ENCODE results near the gene TSR3.

TSR3 gene

GRCh38 chr16:1351582-1352362 lies at the start of gene TSR3, which contains the start of gene GNPTG:
TSR3 (minus strand) TSS chr16:1351878; CDS start chr16:1351804, 74 bp downstream.
GNPTG (plus strand) TSS chr16:1351931; CDS start chr16:1351966, 35 bp downstream.
- peak; percentile 69 to 88 (median 73) for DNase-seq (ENCODE audit: low read depth in 2 of 3, low spot score in 2 of 3)

- no peak for DNase-seq (ENCODE audit: low read depth in 2 of 3, low spot score in 2 of 3)
Observed at GRCh38 chr16:1401061-1401757, 49.5 kb upstream of the TSR3 start.

GRCh38 chr16:1398826-1399581 lies 47.3 kb upstream of the TSR3 start:
- DNase-seq (ENCODE audit: low read depth in 2 of 3, low spot score in 2 of 3): no peak

DNA sequence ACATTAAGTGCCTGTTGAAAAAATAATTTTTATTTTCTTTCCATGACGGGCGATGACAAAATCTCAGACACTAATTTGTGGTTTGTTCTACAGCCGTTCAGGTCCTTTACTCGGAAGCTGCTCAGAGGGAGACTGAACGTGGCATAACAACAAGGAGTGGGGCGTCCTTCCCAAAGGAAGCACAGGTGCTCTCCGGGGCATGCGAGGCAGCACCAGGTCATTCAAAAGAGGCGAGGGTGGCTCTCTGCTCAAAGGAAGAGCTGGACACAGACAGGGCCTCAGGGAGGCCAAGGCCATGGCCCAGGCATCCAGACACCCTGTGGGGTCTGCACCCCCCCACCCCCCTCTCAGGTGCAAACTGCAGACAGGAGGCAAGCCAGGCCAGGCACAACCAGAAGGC lies 46.7 kb upstream of the TSR3 start:
- DNase-seq (ENCODE audit: low read depth in 2 of 3, low spot score in 2 of 3): no peak

- no peak for DNase-seq (ENCODE audit: low read depth in 2 of 3, low spot score in 2 of 3)
Observed at GRCh38 chr16:1397779-1398178, 46.1 kb upstream of the TSR3 start.

DNA sequence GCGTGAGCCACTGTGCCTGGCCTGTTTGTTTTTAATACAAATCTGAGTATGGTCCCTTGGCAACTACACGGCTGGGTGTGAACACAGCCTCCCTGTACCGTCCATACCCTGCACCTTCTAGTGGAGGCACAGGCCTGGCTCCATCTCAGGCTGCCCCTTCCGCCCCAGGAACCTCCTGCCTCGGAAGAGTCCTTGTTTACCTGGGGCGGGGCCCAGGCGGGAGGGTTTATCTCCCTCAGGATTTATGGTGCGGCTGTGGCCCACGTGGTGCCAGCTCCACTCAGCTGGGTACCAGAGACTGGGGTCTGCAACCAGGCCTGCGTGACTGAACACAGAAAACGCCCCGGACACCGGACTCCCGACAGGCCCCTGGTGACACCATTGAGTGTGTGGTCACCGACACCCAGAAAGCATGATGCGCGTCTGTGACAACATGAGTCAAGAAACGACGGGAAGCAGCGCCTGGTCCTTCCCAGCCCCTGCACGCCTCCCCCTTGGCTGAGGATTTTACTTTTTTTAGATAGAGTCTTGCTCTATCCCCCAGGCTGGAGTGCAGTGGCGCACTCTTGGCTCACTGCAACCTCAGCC lies 43.9 kb upstream of the TSR3 start:
- DNase-seq (ENCODE audit: low read depth in 2 of 3, low spot score in 2 of 3): no peak

DNA sequence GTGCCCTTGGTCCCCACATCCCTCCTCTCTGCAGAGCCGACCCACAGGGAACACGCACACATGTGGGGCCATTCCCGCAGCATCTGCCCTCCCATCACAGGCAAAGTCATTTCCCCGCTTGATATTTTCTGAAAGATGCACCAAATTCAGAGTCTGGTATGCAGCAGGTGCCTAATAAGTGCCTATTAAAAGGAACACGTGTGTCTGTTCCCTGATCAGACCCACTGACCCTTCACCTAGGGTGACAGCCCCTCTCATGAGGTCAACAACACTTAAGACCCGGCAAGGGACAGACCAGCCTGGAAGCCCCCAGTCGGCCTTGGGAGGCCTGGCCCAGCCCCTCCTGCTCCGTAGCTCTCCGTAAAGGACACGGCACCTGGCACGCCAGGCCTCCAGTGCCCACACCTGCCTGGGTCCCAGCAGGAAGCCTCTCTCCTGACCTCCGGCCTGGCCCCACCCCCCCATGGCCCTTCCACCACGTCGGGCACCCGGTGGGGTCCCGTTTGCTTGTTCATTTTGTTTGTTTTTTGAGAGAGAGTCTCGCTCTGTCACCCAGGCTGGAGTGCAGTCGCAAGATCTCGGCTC lies 42.8 kb upstream of the TSR3 start:
- DNase-seq (ENCODE audit: low read depth in 2 of 3, low spot score in 2 of 3): no peak

DNA sequence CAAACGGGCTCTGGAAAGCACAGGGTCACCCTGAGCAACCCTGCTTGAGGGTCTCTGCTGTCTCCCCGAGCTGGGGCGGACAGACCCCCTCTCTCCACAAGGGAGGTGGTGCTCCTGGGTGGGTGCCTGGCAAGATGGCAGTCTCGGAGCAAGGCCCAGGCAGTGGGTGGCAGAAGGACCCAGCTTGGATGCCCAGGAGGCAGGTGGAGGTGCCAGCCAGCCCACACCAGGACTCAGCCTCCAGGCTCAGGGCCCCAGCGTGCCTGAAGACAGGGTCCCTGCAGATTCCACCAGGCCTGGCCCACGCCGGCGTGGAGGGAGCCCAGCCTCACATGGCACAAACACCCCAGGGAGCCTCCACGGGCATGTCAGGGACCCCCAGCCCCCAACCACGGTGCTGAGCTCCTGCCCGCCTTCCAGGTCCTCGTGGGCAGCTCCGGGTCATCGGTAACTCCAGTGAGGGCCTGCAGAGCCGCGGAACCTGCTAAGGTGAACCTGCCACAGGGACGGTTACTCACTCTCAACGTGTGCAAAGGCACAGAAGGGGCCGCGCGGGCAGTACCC lies 42.0 kb upstream of the TSR3 start:
- no peak for DNase-seq (ENCODE audit: low read depth in 2 of 3, low spot score in 2 of 3)

- no peak for DNase-seq (ENCODE audit: low read depth in 2 of 3, low spot score in 2 of 3)
Observed at GRCh38 chr16:1392826-1393225, 41.1 kb upstream of the TSR3 start.

GRCh38 chr16:1390239-1390779 lies 38.6 kb upstream of the TSR3 start:
- DNase-seq (ENCODE audit: low read depth in 2 of 3, low spot score in 2 of 3): no peak

GRCh38 chr16:1389762-1390161 lies 38.1 kb upstream of the TSR3 start:
- DNase-seq (ENCODE audit: low read depth in 2 of 3, low spot score in 2 of 3): no peak

GRCh38 chr16:1387331-1387730 lies 35.7 kb upstream of the TSR3 start:
- no peak for DNase-seq (ENCODE audit: low read depth in 2 of 3, low spot score in 2 of 3)

GRCh38 chr16:1385232-1385631 lies 33.6 kb upstream of the TSR3 start:
- DNase-seq (ENCODE audit: low read depth in 2 of 3, low spot score in 2 of 3): no peak

DNA sequence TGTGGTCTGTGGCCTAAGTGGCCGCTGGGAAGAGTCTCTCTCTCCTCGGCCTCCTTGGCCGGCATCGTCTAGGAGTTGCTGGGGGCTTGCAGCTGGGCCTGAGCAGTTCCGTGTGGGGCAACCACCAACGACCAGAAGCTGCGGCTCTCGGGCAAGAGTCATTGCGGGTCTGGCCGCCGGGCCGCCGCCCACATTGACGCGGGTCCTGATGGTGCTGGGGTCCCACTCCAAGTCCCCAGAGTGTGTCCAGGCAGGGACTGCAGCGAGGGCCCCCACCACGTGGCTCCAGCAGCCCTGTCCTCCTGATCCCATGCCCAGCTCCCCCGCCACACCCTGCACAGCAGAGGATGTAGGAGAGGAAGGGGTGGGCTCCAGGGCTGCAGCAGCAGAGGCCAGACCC lies 31.9 kb upstream of the TSR3 start:
- DNase-seq (ENCODE audit: low read depth in 2 of 3, low spot score in 2 of 3): no peak

DNA sequence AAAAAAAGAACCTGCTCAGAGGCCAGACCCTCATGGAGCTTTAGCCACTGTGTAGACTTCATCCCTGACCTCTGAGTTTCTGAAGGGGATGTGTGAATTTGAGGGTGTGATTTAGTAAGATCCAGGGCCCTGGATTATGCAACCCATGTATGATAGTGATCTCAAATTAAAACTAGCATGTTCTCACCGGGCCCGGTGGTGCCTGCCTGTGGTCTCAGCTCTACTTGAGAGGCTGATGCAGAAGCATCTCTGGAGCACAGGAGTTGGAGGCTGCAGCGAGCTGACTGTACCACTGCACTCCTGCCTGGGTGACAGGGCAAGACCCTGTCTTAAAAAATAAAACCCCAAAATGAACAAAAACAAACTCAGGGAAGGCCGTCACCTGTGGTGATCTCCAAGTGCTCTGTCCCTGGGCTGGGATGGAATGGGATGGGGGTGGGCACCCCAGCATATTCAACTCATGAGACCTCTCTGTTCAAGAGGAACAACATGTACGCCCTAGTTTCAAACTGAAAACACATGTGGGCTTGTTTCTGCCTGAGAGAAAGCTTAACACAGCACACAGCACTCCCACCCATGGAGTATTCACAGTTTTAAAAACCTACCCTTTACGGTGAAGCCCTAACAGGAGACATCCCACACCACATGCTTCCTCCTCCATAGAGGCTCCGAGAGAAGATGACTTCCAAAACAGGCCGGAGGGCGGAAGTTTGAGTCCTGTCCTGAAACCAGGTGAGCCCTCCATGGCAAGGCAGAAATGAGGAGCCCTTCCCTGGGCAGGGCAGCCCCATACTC lies 30.1 kb upstream of the TSR3 start:
- no peak for DNase-seq (ENCODE audit: low read depth in 2 of 3, low spot score in 2 of 3)

- no peak for DNase-seq (ENCODE audit: low read depth in 2 of 3, low spot score in 2 of 3)
Observed at GRCh38 chr16:1380195-1380594, 28.5 kb upstream of the TSR3 start.

DNA sequence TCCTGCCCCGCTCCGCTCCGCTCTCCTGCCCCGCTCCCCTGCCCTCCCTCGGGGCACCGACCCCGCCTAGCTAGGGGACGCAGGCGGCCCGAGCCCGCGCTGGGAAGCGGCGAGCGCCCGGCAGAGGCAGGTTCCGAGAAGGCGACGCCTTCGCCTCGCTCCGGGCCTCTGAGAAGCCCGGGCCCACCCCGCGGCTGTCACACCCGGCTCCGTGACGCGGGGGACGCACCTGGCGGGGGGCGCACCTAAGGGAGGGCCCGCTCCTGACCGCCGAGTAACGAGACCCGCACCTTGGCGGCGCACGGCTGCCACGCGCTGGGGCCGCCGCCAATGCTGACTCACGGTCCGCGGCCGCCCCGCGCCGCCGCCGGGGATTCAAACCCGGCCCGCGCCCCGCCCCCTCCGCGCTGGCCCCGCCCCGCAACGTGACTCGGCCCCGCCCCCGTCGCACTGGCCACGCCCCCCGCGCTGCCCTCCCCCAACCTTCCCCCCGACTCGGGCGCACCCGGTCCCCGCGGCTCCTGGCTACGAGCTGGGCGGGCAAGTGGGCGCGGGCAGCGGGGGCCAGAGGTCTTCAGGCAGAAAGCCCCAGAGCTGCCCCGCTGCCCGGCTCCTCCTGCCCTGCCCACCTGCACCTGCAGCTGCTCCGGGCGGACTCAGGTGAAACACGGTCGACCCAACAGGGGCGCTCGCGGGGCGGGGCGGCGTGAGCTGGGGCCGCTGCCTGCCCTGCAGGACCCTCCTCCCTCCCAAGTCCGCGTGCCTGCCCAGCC lies 27.8 kb upstream of the TSR3 start:
- peak; percentile 61 to 71 (median 61) for DNase-seq (ENCODE audit: low read depth in 2 of 3, low spot score in 2 of 3)

GRCh38 chr16:1378804-1379303 lies 27.2 kb upstream of the TSR3 start:
- peak; percentile 42 to 55 (median 42) for DNase-seq (ENCODE audit: low read depth in 2 of 3, low spot score in 2 of 3)
